Measurements from ENCODE around the gene SLC5A1. TPM values are rescaled to one million over a fixed set of nuclear protein-coding genes. Genes with fewer than 3 reads are reported as not detected.

The SLC5A1 gene
- 1,000 to 10,000 TPM in 3 of 4 donors, 10 to 100 TPM in 1; 14.0 to 1,055 (median 1,005) TPM for total RNA-seq

GRCh38 chr22:32042924-32043323 lies at the start of gene SLC5A1:
Gene SLC5A1 (plus strand): TSS chr22:32043261. CDS start chr22:32043282, 21 bp downstream.
- peak in 2 of 3 donors; percentile 93 to 96 for DNase-seq
- Histone ChIP-seq H3K27ac (peak within 1 kb of the TSS in 3 of 4 donors; percentile 68 to 88 (median 87)), H3K9me3 (no peaks in the 10 kb centered on the region), H3K4me3 (peak within 1 kb of the TSS in 3 of 4 donors; percentile 25 to 63 (median 63)), H3K4me1 (no peaks in the 10 kb centered on the region), H3K27me3 (no peaks in the 10 kb centered on the region), H3K36me3 (no peaks in the 10 kb centered on the region)
- TF ChIP-seq, protein P1, sequence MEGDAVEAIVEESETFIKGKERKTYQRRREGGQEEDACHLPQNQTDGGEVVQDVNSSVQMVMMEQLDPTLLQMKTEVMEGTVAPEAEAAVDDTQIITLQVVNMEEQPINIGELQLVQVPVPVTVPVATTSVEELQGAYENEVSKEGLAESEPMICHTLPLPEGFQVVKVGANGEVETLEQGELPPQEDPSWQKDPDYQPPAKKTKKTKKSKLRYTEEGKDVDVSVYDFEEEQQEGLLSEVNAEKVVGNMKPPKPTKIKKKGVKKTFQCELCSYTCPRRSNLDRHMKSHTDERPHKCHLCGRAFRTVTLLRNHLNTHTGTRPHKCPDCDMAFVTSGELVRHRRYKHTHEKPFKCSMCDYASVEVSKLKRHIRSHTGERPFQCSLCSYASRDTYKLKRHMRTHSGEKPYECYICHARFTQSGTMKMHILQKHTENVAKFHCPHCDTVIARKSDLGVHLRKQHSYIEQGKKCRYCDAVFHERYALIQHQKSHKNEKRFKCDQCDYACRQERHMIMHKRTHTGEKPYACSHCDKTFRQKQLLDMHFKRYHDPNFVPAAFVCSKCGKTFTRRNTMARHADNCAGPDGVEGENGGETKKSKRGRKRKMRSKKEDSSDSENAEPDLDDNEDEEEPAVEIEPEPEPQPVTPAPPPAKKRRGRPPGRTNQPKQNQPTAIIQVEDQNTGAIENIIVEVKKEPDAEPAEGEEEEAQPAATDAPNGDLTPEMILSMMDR (IDR thresholded peaks at IDR 0.05), result peak in 1 of 6 experiments; percentile 24
- TF ChIP-seq POLR2A (IDR thresholded peaks at IDR 0.05), result peak; percentile 94 to 97

DNA sequence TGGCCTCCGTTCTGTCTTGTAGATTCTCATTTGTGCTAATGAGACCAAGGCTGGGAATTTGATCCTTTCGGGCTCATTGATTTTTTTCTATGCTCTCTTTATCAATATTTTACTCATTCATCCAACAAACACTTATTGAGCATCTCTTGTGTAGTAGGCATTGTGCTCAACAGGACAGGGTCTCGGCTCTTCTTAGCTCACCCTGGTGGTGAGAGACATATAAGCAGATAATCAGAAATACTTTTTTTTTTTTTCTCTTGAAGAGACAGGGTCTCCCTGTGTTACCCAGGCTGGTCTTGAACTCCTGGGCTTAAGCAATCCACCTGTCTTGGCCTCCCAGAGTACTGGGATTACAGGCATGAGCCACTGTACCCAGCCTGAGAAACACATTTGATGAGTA lies 48.0 kb upstream of the SLC5A1 start:
- DNase-seq, result no peak
- H3K4me1 ChIP-seq, result peaks cover 0 to 4% (median 2%) of the 10 kb centered on the region in 4 donors
- no peak for TF ChIP-seq POLR2A (IDR thresholded peaks at IDR 0.05)
- TF ChIP-seq, protein P1 (IDR thresholded peaks at IDR 0.05), result peak in 1 of 6 experiments; percentile 11

DNA sequence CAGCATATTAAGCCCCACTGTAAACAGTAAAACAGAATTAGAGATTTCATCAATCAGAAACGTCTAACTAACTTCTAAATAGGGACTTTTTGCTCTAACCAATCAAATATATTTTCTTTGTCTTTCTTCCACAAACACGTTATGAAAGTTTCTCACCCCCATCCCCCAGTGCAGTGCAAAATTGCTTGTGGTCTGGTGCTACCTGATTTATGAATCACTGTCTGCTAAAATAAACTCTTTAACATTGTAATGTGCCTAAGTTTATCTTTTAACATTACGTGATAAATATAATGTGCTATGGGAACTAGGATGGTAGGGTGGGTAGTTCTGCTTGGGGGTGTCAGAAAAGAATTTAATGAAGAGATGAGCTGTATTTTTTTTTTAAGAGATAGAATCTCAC lies 47.3 kb upstream of the SLC5A1 start:
- TF ChIP-seq, protein P1 (IDR thresholded peaks at IDR 0.05), result no peak
- TF ChIP-seq POLR2A (IDR thresholded peaks at IDR 0.05), result no peak
- H3K4me1 ChIP-seq, result peaks cover 0 to 4% (median 2%) of the 10 kb centered on the region in 4 donors
- H3K9me3 ChIP-seq, result no peaks in the 10 kb centered on the region
- H3K4me3 ChIP-seq, result no peak overlapping the region
- no peaks in the 10 kb centered on the region for H3K36me3 ChIP-seq
- H3K27me3 ChIP-seq, result no peaks in the 10 kb centered on the region
- H3K27ac ChIP-seq, result no peak overlapping the region
- no peak for DNase-seq

More for the DNA sequence above, 48.0 kb upstream of the SLC5A1 start:
- Histone ChIP-seq H3K27me3 (no peaks in the 10 kb centered on the region), H3K9me3 (no peaks in the 10 kb centered on the region), H3K4me3 (no peak overlapping the region), H3K36me3 (no peaks in the 10 kb centered on the region), H3K27ac (no peak overlapping the region)

- H3K4me1 ChIP-seq, result peaks cover 0 to 4% (median 0%) of the 10 kb centered on the region in 4 donors
- TF ChIP-seq POLR2A (IDR thresholded peaks at IDR 0.05), result no peak
- TF ChIP-seq, protein P1 (IDR thresholded peaks at IDR 0.05), result no peak
- peak overlapping the region in 2 of 4 donors; percentile 68 to 76 for H3K27ac ChIP-seq
- H3K36me3 ChIP-seq, result no peaks in the 10 kb centered on the region
- peak in 2 of 3 donors; percentile 77 to 80 for DNase-seq
- H3K27me3 ChIP-seq, result no peaks in the 10 kb centered on the region
- no peaks in the 10 kb centered on the region for H3K9me3 ChIP-seq
- H3K4me3 ChIP-seq, result no peak overlapping the region
Observed at GRCh38 chr22:31998784-31999385, 44.2 kb upstream of the SLC5A1 start.

GRCh38 chr22:32000181-32000580 lies 42.9 kb upstream of the SLC5A1 start:
- H3K4me1 ChIP-seq, result peaks cover 0 to 4% (median 0%) of the 10 kb centered on the region in 4 donors
- H3K27ac ChIP-seq, result no peak overlapping the region
- H3K4me3 ChIP-seq, result no peak overlapping the region
- no peak for TF ChIP-seq POLR2A (IDR thresholded peaks at IDR 0.05)
- TF ChIP-seq, protein P1 (IDR thresholded peaks at IDR 0.05), result no peak
- DNase-seq, result no peak
- no peaks in the 10 kb centered on the region for H3K27me3 ChIP-seq
- no peaks in the 10 kb centered on the region for H3K9me3 ChIP-seq
- H3K36me3 ChIP-seq, result no peaks in the 10 kb centered on the region
